HepG2 (cell line): ENCODE measurements around the gene PGS1. TPM values are rescaled to one million over a fixed set of nuclear protein-coding genes. Genes with fewer than 3 reads are reported as not detected.

Experiments
- ATAC-seq: fragments of 200-7000 bp; cut with Tn5 transposase; 3 replicates; pipeline ENCODE4 v1.9.1; 2020; ENCODE audit warnings: mild to moderate bottlenecking, moderate library complexity
- BruUV-seq: library from RNA; stranded (reverse); fragments of 400-500 nt; replicated peaks from 2 replicates; lab custom pipeline; 2021; lab: Mats Ljungman, UMichigan
- CTCF ChIA-PET: fragments of 300-600 bp; formaldehyde crosslinking; extraction: SDS; loops from one replicate; lab custom pipeline; 2021; ENCODE audit warnings: low total read pairs, inconsistent platforms, low intra/inter-chr PET ratio; lab: Yijun Ruan, JAX
- POLR2A ChIA-PET: fragments of 350-600 bp; sonication (Branson Sonifier 250); formaldehyde crosslinking; loops from one replicate; lab custom pipeline; 2020; ENCODE audit warnings: antibody characterized with exemption, inconsistent platforms; lab: Yijun Ruan, JAX
- DNase-seq: peaks from one replicate; pipeline ENCODE4 v3.0.0-alpha.2; 2015; ENCODE audit warnings: low spot score
- FAIRE-seq: peaks from 3 replicates; lab custom pipeline; 2011; peaks lifted over from hg19 to GRCh38; lab: Jason Lieb, UNC
- H2AFZ ChIP-seq: one replicate; pipeline ENCODE4 v1.6.1; 2011; ENCODE audit warnings: low read length, inconsistent platforms
- H3K27ac ChIP-seq: fragments of 300-600 bp; 3 replicates; pipeline ENCODE4 v1.8.0; 2011; ENCODE audit warnings: mixed run types, mild to moderate bottlenecking, mixed read lengths, low read length, inconsistent platforms; ENCODE audit not compliant: insufficient read depth; ENCODE audit errors: extremely low read length
- H3K27me3 ChIP-seq, 2 experiments: fragments of 200-600 bp in 1 of 2; 2 replicates in 1 of 2; 3 replicates in 1 of 2; pipeline versions ENCODE4 v1.6.0 to v1.8.0; 2011; ENCODE audit warnings: low read length in 2 of 2, mild to moderate bottlenecking in 2 of 2, moderate library complexity in 2 of 2, inconsistent platforms in 1 of 2; ENCODE audit not compliant: insufficient read depth in 2 of 2, control insufficient read depth in 1 of 2
- H3K36me3 ChIP-seq, 2 experiments: fragments of 200-600 bp in 1 of 2; replicated peaks in 1 of 2; 2 replicates in 1 of 2; 3 replicates in 1 of 2; pipeline versions ENCODE4 v1.5.1 to v1.8.0; 2011; ENCODE audit warnings: low read length in 2 of 2, inconsistent platforms in 1 of 2; ENCODE audit not compliant: insufficient read depth in 2 of 2, control insufficient read depth in 1 of 2
- H3K4me1 ChIP-seq: 2 replicates; pipeline ENCODE4 v1.5.1; 2012; ENCODE audit warnings: low read length, inconsistent platforms; ENCODE audit not compliant: insufficient read depth
- H3K4me2 ChIP-seq: 2 replicates; pipeline ENCODE4 v1.6.0; 2011; ENCODE audit warnings: low read depth, low read length, inconsistent platforms
- H3K4me3 ChIP-seq, 3 experiments: fragments of 200-600 bp in 1 of 3; sonication (generic), shearing (Covaris generic) in 1 of 3; replicated peaks in 1 of 3; 2 replicates each; pipeline ENCODE4 v1.5.1; 2011 to 2016; ENCODE audit warnings: low read length in 3 of 3, inconsistent platforms in 2 of 3, low read depth in 2 of 3, mild to moderate bottlenecking in 2 of 3, control low read depth in 1 of 3, mixed read lengths in 1 of 3; ENCODE audit not compliant: insufficient read depth in 1 of 3
- H3K79me2 ChIP-seq: one replicate; pipeline ENCODE4 v1.6.1; 2011; ENCODE audit warnings: low read length, inconsistent platforms; ENCODE audit not compliant: insufficient read depth
- H3K9ac ChIP-seq: 2 replicates; pipeline ENCODE4 v1.6.0; 2011; ENCODE audit warnings: mild to moderate bottlenecking, low read depth, low read length, inconsistent platforms; ENCODE audit not compliant: insufficient read depth
- H3K9me3 ChIP-seq: 2 replicates; pipeline ENCODE4 v1.5.1; 2012; ENCODE audit warnings: mild to moderate bottlenecking, low read length
- H4K20me1 ChIP-seq: 2 replicates; pipeline ENCODE4 v1.6.0; 2011; ENCODE audit warnings: inconsistent platforms, mild to moderate bottlenecking, low read length, moderate library complexity; ENCODE audit not compliant: insufficient read depth
- CHCHD3 ChIP-seq: sonication (generic); formaldehyde crosslinking; IDR thresholded peaks from 2 replicates; pipeline ENCODE4 v1.8.0; 2022; ENCODE audit warnings: mild to moderate bottlenecking, missing genetic modification reagents, moderate library complexity
- NFKBIZ ChIP-seq: IDR thresholded peaks from 2 replicates; pipeline ENCODE4 v1.6.1; 2018; ENCODE audit warnings: missing genetic modification reagents, missing compliant biosample characterization
- RBM22 ChIP-seq: fragments of 200-400 bp; formaldehyde crosslinking; optimal IDR thresholded peaks from 2 replicates; pipeline ENCODE3; 2017; ENCODE audit warnings: mild to moderate bottlenecking, low read length, moderate library complexity
- SP2 ChIP-seq: sonication (generic); formaldehyde crosslinking; IDR thresholded peaks from 2 replicates; pipeline ENCODE4 v1.5.1; 2020; ENCODE audit warnings: mild to moderate bottlenecking, missing genetic modification reagents
- SRSF9 ChIP-seq: fragments of 200-400 bp; formaldehyde crosslinking; IDR thresholded peaks from 2 replicates; pipeline ENCODE4 v1.6.1; 2018; ENCODE audit warnings: borderline replicate concordance, mild to moderate bottlenecking, low read depth, low read length; ENCODE audit not compliant: insufficient read depth, poor library complexity, severe bottlenecking
- ZNF251 ChIP-seq: sonication (generic); formaldehyde crosslinking; IDR thresholded peaks from 2 replicates; pipeline ENCODE4 v1.9.0; 2021; ENCODE audit warnings: mild to moderate bottlenecking, missing genetic modification reagents
- ZNF790 ChIP-seq: sonication (generic); formaldehyde crosslinking; IDR thresholded peaks from 2 replicates; pipeline ENCODE4 v1.8.0; 2022; ENCODE audit warnings: missing genetic modification reagents, mild to moderate bottlenecking, borderline replicate concordance
- WGBS: methylation state at CpG from one replicate; pipeline ENCODE4 v1.1.6; 2017; ENCODE audit warnings: low lambda C conversion rate; 5-methylcytosine and 5-hydroxymethylcytosine counted together
- in situ Hi-C: cut with HindIII; loops from 2 replicates; pipeline ENCODE4 v1.10.0; 2017; ENCODE audit warnings: low pct_unique_long_range_greater_than_20kb; ENCODE audit not compliant: extremely low pct_ligation_motif_present
- intact Hi-C: fragments of 100-400 bp; cut with micrococcal nuclease; formaldehyde crosslinking; loops from one replicate; pipeline ENCODE4 v1.10.0; 2022; ENCODE audit not compliant: unreplicated experiment
- polyA plus RNA-seq, 8 experiments: library from polyadenylated mRNA; depleted of rRNA in 3 of 8; stranded (reverse) in 7 of 8; unstranded in 1 of 8; fragments of >200 nt; fragmentation: Illumina TruSeq in 4 of 8; extraction: Trizol in 4 of 8; gene quantifications; 2 replicates each; pipeline versions ENCODE4 v1.2.1 to v1.2.3, GENCODE V29; 2011 to 2016; ENCODE audit warnings: low read depth in 4 of 8, missing spikeins in 1 of 8, mixed read lengths in 1 of 8; ENCODE audit not compliant: insufficient read depth in 1 of 8
- total RNA-seq, 5 experiments: library from RNA; depleted of rRNA; stranded (reverse); fragments of >200 nt; fragmentation: Illumina TruSeq; extraction: Trizol; gene quantifications; 2 replicates each; pipeline ENCODE4 v1.2.3, GENCODE V29; 2016; ENCODE audit warnings: low read depth in 1 of 5
- TF ChIP-seq, protein P1 (sequence below): sonication (generic); IDR thresholded peaks from 2 replicates; pipeline ENCODE4 v1.6.1; 2016; ENCODE audit warnings: low read depth, borderline replicate concordance
- TF ChIP-seq, protein P2 (sequence below): sonication (generic); formaldehyde crosslinking; IDR thresholded peaks from 2 replicates; pipeline ENCODE4 v1.4.0; 2020; ENCODE audit warnings: missing genetic modification reagents, borderline replicate concordance
- TF ChIP-seq, protein P3 (sequence below): sonication (generic); formaldehyde crosslinking; conservative IDR thresholded peaks from 2 replicates; pipeline ENCODE4 v1.4.0; 2020; ENCODE audit warnings: mild to moderate bottlenecking, missing genetic modification reagents, moderate library complexity
- TF ChIP-seq, protein P4 (sequence below): sonication (generic); formaldehyde crosslinking; IDR thresholded peaks from 2 replicates; pipeline ENCODE4 v1.5.1; 2020; ENCODE audit warnings: missing genetic modification reagents, mild to moderate bottlenecking, borderline replicate concordance

Gene PGS1
- total and polyA plus RNA-seq, 2 of the 13 experiments (the other 11 are each of a cell fraction or from before 2014, with no cell fraction given) = 25.9 to 31.5 TPM

DNA sequence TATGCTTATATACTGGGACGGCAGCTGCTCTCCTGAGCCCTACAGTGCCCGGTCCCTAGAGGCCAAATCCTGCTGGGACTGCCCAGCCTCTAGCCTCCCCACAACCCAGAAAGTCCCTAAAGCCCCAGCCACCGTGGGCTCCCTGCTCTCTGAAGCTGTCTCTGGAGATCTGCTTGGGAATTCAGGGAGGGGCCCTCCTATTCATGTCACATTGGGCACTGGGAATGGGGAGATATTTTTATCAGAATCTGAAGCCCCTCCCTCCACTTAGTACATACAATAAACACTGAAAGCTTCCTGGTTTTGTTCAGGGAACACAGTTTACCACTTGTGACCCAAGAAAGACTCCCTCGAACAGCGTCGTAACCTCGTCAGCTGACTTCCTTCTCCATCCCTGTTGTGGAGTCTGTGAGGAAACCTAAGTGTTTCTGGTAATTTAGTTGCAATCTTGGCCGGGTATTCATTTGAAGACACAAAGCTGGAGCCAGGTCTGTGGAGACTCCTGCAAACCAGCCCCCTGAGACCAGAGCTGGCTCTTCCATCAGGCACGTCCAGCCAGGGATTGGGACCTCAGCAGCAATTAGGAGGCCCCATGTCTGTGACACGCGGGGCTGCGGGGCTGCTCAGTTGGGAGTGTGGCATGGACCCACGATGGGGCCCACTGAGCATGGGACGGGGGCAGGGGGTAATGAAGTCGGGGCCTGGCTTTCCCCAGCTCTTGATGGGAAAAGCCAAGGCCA, 38.5 kb downstream of the PGS1 start:
- Histone ChIP-seq H3K9me3 (no peaks in the 10 kb centered on the region), H3K36me3 (peaks cover 20 to 43% of the 10 kb centered on the region in 2 experiments), H3K4me3 (no peak overlapping the region), H3K27me3 (no peaks in the 10 kb centered on the region), H2AFZ (no peak overlapping the region), H3K4me2 (no peak overlapping the region), H4K20me1 (peaks cover 31% of the 10 kb centered on the region), H3K79me2 (no peaks in the 10 kb centered on the region), H3K4me1 (peaks cover 23% of the 10 kb centered on the region), H3K9ac (no peak overlapping the region), H3K27ac (no peak overlapping the region)
- in situ Hi-C loops = no loop called here
- no peak for ATAC-seq
- BruUV-seq = no TSS peak
- POLR2A ChIA-PET = interaction anchor here (0.9 kb wide), 1 partner anchor 44 kb away, joined by 4 read pairs; no protein-coding TSS in a partner anchor
- no peak for FAIRE-seq
- no peak for DNase-seq
- 95% methylated on average over 9 of the region's 15 CpGs for WGBS
- intact Hi-C loops = no loop called here
- CTCF ChIA-PET = no interaction called here
- TF ChIP-seq, protein P1, sequence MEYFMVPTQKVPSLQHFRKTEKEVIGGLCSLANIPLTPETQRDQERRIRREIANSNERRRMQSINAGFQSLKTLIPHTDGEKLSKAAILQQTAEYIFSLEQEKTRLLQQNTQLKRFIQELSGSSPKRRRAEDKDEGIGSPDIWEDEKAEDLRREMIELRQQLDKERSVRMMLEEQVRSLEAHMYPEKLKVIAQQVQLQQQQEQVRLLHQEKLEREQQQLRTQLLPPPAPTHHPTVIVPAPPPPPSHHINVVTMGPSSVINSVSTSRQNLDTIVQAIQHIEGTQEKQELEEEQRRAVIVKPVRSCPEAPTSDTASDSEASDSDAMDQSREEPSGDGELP = no peak
- TF ChIP-seq, protein P2, sequence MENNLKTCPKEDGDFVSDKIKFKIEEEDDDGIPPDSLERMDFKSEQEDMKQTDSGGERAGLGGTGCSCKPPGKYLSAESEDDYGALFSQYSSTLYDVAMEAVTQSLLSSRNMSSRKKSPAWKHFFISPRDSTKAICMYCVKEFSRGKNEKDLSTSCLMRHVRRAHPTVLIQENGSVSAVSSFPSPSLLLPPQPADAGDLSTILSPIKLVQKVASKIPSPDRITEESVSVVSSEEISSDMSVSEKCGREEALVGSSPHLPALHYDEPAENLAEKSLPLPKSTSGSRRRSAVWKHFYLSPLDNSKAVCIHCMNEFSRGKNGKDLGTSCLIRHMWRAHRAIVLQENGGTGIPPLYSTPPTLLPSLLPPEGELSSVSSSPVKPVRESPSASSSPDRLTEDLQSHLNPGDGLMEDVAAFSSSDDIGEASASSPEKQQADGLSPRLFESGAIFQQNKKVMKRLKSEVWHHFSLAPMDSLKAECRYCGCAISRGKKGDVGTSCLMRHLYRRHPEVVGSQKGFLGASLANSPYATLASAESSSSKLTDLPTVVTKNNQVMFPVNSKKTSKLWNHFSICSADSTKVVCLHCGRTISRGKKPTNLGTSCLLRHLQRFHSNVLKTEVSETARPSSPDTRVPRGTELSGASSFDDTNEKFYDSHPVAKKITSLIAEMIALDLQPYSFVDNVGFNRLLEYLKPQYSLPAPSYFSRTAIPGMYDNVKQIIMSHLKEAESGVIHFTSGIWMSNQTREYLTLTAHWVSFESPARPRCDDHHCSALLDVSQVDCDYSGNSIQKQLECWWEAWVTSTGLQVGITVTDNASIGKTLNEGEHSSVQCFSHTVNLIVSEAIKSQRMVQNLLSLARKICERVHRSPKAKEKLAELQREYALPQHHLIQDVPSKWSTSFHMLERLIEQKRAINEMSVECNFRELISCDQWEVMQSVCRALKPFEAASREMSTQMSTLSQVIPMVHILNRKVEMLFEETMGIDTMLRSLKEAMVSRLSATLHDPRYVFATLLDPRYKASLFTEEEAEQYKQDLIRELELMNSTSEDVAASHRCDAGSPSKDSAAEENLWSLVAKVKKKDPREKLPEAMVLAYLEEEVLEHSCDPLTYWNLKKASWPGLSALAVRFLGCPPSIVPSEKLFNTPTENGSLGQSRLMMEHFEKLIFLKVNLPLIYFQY (CRISPR knock-in tag) = no peak
- TF ChIP-seq SP2 (CRISPR knock-in tag) (no peak), NFKBIZ (no peak), SRSF9 (no peak), RBM22 (peak; percentile 15), ZNF251 (CRISPR knock-in tag) (no peak), CHCHD3 (CRISPR knock-in tag) (no peak), ZNF790 (CRISPR knock-in tag) (no peak)
- TF ChIP-seq, protein P3, sequence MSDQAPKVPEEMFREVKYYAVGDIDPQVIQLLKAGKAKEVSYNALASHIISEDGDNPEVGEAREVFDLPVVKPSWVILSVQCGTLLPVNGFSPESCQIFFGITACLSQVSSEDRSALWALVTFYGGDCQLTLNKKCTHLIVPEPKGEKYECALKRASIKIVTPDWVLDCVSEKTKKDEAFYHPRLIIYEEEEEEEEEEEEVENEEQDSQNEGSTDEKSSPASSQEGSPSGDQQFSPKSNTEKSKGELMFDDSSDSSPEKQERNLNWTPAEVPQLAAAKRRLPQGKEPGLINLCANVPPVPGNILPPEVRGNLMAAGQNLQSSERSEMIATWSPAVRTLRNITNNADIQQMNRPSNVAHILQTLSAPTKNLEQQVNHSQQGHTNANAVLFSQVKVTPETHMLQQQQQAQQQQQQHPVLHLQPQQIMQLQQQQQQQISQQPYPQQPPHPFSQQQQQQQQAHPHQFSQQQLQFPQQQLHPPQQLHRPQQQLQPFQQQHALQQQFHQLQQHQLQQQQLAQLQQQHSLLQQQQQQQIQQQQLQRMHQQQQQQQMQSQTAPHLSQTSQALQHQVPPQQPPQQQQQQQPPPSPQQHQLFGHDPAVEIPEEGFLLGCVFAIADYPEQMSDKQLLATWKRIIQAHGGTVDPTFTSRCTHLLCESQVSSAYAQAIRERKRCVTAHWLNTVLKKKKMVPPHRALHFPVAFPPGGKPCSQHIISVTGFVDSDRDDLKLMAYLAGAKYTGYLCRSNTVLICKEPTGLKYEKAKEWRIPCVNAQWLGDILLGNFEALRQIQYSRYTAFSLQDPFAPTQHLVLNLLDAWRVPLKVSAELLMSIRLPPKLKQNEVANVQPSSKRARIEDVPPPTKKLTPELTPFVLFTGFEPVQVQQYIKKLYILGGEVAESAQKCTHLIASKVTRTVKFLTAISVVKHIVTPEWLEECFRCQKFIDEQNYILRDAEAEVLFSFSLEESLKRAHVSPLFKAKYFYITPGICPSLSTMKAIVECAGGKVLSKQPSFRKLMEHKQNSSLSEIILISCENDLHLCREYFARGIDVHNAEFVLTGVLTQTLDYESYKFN (CRISPR knock-in tag) = no peak
- TF ChIP-seq, protein P4, sequence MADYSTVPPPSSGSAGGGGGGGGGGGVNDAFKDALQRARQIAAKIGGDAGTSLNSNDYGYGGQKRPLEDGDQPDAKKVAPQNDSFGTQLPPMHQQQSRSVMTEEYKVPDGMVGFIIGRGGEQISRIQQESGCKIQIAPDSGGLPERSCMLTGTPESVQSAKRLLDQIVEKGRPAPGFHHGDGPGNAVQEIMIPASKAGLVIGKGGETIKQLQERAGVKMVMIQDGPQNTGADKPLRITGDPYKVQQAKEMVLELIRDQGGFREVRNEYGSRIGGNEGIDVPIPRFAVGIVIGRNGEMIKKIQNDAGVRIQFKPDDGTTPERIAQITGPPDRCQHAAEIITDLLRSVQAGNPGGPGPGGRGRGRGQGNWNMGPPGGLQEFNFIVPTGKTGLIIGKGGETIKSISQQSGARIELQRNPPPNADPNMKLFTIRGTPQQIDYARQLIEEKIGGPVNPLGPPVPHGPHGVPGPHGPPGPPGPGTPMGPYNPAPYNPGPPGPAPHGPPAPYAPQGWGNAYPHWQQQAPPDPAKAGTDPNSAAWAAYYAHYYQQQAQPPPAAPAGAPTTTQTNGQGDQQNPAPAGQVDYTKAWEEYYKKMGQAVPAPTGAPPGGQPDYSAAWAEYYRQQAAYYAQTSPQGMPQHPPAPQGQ (CRISPR knock-in tag) = no peak
